Measurements from ENCODE around the gene SAMD10.
"Not testable (repeated sequence)": the region's sequence is repeated elsewhere in the genome, so short reads cannot be mapped to it uniquely, and the experiment has no call there.

Gene SAMD10

DNA sequence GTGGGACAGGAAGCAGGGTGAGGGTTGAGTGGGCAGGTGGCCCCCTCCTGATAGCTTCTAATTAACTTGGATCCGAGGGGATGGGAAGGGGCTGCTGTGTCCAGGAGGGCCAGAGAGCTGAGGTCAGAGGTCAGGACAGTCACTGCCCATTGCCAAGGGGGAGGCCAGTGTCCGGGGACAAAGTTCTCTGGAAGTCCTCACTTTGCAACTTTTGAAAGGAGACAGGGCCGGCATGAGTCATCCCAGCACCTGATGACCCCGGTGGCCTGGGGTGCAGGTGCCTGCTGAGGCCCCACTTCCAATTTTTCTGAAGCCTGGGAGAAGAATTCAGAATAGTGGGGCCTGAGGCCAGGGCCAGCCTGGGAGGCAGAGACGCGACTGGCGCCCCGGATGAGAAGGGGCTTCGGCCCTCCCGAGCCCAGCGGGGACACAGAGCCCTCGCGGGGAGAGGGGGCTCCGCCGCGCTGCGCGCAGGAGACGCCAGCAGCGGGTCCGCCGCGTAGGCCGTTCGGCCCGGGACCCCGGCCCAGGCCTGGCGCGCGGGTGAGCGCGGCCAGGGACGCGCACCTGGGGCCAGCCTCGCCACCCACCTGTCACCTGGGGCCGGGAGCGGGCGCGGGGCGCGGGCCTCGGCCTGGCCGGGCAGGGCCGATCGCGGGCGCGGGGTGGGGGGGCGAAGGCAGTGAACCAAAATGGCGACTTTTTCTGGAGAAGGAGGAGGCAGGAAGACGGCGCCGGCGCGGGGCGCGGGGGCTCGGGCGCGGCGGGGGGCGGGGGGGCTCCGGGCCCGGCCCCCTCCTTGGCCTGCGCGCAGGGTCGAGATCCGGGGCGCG is 10.3 kb downstream of the SAMD10 start:
- no peak for DNase-seq (ENCODE audit: low read depth, low spot score)

DNA sequence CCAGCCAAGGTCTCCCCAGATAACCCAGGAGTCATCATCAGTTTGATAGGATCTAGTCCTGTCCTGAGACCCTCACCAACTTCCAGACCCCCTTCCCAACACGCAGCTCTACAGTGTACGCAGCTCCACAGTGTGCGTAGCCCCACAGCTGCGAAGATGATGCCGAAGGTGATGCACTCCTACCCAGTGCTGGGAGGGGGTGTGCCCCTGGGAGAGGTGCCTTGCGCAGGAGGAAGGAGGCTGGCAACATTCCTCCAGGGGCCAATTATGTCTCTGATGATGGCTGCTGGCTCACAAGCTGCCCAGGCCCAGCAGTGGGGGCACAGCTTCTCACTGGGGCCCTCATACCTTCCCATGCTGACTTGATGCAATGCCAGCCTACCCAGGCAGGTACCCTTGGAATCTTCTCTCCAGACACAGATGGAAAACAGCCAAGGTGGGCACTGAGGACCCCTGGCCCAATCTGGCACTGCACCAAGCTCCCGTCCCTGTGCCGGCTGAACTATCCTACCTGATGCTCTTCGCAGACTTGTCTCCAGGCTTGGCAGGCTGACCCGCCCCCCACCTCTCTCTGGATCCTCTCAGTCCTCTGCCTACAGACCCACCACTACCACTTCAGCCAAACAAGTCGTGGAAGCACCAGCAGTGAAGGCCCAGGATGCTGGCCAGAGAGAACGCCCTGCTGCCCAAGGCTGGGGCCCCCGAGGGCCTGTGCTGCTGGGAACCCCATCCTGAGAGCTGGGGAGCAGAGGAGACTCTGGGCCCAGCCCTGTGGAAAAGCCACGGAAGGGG is 11.1 kb downstream of the SAMD10 start:
- no peak for DNase-seq (ENCODE audit: low read depth, low spot score)

DNA sequence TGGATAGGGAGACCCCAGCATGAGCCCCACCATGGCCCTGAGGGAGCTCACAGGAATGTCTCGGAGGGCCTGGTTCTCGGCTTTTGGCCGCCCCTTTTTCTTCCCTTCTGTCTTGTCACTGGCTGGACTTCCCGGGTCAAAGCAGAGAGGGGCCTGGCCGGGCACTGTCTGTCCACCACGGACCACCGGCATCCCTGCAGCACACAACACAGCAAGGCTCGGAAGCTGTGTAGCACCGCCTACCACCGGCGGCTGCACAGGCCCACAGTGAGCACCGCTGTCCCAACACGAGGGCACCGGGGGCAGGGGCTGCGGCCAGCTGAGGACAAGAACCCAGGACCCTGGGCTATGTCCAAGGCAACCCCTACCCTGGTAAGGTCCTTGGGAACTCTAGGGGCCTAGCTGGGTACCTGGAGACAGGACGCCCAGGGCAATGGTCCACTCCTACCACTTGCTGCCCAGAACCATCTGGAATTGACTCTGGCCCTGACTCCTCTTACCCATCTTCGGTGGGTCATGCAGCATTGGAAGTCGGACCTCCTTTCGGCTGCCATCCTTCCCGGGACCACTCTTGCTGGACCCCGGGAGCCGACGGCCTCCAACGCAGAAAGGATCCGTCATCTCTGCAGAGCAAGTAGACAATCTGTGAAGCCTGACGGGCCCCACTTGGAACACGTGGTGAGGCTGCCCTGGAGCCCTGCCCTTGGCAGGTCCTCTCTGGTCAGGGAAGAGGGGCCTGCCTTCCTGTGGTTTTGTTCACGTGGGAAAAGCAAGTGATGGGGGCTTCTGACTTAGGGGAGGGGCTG is 11.9 kb downstream of the SAMD10 start:
- no peak for DNase-seq (ENCODE audit: low read depth, low spot score)

DNA sequence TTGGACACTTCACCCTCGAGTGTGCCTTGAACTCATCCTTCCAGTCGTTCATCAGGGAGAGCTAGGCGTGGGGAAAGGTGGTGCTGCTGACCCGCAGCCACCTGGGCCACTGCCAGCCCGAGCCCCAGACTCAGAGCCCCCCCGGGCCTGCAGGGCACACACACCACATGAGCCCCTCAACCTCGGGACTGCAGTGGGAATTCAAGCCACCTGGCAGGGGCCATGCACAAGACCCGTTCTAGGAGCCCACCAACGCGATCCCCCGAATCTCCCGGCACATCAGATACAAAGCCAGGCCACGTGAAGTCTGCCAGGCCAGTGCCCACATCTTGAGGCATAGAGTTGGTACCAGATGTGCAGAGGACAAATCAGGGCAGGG is 12.5 kb downstream of the SAMD10 start:
- no peak for DNase-seq (ENCODE audit: low read depth, low spot score)

DNA sequence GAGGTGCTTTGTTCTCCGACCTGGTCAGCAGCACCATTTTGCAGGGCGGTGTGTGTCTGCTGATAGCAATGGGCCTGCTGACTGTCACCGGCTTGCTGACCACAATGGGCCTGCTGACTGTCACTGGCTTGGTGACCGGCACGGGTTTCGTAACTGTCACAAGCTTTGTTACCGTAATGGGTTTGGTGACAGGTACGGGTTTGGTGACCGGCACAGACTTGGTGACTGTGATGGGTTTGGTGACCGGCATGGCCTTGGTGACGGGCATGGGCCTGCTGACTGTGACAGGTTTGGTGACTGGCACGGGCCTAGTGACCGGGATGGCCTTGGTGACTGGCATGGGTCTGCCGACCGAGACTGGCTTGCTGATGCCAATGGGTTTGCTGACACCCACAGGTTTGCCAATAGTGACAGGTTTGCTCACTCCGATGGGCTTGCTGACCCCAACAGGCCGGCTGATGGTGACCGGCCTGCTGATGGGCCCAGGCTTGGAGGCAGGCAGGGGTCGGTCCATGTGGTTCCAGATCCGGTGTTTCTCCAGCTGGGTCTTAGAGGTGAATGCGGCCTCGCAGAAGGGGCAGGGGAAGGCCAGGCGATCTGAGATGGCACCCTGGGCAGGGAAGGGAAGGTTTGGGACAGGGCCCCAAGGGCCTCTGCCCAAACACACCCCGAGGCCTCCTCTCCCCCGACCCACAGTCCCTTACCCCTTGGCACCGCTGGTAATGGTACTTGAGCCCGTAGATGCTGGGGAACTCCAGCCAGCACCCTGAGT is 13.1 kb downstream of the SAMD10 start:
- DNase-seq (ENCODE audit: low read depth, low spot score) = no peak

DNA sequence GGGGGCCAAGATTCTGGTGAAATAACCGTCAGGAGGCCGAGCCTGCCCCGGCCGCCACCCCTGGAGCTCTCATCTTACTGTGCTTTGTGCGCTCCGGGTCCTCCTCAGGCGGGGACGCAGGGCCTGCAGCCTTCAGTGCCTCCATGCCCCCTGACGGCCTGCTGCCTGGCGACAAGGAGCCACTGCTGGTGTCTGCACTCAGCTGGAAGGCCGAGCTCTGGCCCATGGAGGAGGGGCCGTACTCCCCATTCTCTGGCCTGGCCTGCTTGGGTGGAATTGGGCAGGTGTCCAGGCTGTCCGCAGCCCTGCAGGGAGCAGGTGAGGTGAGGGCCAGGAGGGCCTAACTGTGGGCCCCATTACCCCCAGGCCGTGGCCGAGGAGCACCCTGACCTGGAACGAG is 15.0 kb downstream of the SAMD10 start:
- DNase-seq (ENCODE audit: low read depth, low spot score) = no peak

DNA sequence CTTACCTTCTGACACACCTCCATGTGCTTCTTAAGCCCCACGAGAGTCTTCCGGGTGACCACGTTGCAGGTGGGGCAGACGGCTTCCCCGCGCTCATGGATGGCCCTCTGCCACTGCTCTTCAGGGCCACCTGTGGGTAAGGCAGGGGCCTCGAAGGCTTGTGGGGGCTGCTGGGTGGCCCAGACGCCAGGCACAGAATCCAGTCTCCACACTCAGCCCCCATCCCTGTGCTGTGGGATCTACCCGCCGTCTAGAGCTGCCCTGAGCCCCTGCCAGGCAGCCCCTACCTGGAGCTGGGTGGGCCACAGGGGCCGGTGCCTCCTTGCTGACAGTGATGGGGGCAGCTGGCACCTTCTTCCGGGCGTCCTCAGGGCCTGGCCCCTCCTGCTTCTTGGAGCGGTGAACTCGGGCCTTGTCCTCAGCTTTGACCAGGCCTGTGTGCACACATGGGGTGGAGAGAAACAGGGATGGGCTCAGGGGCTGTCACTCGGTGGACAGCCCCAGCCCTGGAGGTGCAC is 15.6 kb downstream of the SAMD10 start:
- no peak for DNase-seq (ENCODE audit: low read depth, low spot score)

DNA sequence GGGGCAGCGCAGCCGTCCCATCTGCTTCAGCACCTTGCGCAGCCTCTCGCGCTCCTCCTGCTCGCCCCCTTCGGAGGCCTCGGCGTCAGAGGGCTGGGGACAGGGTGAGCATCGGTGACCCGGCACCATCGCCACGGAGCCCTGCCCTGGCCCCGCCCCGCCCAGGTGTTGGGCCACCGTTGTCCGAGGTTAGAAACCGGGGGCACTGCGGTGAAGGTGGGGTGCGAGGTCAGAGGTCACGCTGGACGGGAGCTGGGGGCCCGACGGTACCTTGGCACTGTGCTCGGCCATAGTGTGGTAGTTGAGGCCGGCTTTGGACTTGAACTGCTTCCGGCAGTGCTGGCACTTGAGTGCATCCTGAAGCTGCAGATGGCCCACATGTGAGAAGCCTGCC is 16.1 kb downstream of the SAMD10 start:
- DNase-seq (ENCODE audit: low read depth, low spot score) = no peak

DNA sequence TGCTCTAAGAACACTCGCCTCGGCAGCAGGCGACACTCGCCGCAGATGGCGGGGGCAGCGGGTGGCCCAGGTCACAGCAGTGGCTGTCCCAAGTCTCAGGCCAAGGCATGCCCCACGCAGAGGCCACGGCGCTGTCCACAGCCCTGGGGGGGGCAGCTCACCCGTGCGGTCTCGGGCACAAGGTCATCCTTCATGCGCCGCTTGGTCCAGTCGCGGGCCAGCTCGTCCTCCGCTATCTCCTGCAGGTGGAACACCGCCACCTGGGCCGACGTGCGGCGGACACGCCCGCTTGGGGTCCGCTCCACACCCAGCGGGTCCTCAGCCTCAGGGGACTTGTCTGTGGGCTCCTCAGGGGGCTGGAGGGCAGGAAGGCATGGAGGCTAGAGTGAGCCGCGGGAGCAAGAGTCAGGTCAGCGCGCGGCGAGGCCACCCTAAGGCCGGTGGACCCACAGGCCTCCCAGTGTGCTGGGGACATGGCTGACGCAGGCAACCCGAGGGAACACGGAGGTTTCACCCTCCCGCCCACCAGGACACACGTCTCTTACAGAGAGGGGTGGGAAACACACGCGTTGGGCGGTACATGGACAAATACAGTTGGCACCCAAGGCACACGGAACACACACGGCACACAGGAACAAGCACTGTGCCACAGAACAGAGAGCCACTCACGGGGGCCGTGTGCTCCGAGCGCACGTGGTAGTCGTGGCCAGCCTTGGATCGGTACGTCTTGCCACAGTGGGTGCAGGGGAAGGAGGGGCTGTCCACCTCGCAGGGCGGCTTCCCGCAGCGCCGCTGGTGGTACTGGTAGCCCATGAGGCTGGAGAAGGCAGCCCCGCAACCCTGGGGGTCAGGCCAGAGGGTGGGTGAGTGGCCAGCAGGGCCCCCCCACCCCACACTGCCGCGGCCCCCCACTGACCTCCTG is 16.8 kb downstream of the SAMD10 start:
- DNase-seq (ENCODE audit: low read depth, low spot score) = no peak

DNA sequence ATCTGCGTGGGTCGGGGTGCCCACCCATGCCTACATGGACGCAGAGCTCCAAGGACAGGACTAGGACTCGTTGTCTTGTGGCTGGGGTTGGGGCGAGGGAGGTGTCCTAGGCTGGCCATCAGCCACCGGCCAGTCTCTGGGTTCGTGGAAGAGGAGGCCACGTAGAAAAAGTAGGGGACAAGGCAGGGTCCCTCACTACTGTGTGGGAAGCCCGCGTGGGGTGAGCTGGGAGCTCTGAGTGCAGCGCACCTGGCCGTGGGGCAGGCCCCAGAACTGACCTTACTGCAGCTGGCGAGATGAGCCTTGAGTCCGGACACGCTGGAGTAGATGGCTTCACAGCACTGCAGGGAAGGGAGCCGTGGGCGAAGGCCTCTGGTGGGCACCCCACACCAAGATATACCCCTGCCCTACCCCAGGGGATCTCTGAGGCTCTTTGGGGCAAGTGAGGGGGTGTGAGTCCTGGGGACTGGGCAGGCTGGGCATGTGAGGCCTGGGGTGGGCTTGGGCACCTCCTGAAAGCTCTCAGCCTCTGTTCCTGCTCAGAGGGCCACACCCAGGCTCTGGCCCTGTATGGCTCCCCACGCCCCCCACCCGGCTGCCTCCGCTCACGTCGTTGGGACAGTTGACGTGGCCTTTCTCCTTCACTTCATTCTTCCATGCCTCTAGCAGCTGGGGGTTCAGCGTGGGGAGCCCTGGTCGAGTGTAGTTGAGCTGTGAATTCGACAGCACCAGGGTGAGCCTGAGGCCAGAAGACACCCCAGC is 17.6 kb downstream of the SAMD10 start:
- DNase-seq (ENCODE audit: low read depth, low spot score) = no peak

DNA sequence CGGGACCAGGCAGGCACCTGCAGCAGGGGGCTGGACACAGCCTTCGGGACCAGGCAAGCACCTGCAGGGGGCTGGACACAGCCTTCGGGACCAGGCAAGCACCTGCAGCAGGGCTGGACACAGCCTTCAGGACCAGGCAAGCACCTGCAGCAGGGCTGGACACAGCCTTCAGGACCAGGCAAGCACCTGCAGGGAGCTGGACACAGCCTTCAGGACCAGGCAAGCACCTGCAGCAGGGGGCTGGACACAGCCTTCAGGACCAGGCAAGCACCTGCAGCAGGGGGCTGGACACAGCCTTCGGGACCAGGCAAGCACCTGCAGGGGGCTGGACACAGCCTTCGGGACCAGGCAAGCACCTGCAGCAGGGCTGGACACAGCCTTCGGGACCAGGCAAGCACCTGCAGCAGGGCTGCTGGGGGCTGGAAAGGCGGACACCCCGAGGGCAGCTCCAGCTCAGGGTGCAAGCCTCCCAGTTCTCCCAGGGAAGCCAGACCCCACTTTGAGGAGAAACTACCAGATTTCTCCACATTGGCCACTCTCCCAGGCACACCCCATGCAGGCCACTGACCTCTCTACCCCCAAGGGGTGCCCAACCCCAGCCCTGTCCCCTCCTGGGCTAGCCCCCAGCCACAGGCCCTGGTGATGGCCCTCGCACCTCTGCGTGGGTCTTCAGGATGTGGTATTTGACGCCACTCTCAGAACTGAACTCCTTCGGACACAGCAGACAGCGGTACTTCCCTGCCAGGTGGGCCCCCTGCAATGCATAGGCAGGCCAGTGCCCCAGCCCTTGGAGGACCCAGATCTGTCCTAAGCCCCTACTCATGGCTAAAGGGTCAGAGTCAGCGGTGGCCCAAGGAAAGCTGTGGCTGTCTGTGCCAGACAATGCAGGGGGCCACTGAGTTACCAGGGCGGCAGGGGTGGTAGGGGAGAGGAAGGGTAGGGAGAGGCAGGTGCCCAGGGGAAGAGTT is 18.5 kb downstream of the SAMD10 start:
- DNase-seq (ENCODE audit: low read depth, low spot score) = not testable (repeated sequence)

DNA sequence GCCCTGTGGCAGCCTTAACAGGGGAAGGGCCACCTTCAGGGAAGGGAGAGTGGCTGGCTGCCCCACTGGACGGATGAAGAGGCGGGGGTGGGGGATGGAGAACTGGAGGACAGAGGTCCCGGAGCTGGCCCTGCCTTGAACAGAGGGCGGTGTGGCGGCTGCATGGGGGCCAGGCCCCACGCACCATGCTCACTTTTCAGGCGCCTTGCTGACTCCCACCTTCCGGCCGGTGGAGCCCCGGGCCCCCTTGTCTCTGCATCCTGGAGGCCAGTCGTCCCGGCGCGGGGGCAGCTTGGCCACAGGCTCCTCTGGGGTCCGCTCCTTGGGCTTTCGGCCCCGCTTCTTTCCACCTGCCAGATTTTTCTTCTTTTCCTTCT is 19.8 kb downstream of the SAMD10 start:
- no peak for DNase-seq (ENCODE audit: low read depth, low spot score)

DNA sequence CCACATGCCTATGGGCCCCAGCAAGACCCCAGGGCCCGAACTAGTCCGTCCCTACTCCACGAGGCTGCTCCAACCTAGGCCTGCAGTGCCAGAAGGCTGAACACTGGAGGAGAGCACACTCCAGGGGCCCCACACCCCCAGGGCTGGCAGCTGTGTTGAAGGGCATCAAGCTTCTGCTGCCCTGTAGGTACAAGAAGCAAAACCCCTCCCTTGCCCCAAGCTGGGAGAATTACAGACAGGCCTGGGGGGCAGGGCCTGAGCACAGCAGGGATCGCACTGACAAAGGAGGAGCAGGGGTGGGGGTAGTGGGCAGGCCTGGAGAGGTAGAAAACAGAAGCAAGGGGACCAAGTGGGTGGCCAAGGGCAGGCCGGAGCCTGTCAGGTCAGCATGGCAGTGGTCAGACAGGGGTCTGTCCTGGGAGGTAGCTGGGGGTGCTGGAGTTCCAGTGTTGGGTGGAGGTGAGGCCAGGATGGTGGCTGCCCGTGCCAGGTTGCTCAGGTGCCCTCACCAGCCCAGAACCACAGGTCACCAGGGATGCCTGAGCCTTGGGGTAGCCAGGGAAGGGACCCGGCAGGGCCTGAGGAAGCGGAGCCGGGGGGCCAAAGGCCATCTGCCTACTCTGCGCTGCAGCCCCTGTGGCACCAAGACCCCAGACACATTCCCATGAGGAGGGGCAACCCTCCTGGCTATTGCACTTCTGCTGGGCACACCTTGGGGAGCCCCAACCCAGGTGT is 20.3 kb downstream of the SAMD10 start:
- no peak for DNase-seq (ENCODE audit: low read depth, low spot score)

DNA sequence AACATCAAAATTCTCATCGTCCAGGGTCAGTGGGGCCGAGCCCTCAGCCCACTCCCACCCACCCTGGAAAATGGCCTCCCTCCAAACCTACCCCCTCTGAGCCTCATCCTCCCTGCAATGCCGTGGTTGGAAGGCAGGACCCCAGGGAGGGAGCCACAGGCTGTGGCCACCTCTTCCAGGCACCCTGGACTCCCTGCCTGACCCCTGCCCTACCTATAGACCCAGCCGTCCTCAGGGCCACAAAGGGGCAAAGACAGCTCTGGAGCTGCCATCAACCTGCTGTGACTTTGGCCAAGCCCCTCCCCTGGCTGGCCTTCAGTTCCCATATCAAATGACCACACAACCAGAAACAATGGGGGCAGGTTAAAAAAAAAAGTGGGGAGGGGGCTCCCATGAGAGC is 21.0 kb downstream of the SAMD10 start:
- DNase-seq (ENCODE audit: low read depth, low spot score) = no peak

DNA sequence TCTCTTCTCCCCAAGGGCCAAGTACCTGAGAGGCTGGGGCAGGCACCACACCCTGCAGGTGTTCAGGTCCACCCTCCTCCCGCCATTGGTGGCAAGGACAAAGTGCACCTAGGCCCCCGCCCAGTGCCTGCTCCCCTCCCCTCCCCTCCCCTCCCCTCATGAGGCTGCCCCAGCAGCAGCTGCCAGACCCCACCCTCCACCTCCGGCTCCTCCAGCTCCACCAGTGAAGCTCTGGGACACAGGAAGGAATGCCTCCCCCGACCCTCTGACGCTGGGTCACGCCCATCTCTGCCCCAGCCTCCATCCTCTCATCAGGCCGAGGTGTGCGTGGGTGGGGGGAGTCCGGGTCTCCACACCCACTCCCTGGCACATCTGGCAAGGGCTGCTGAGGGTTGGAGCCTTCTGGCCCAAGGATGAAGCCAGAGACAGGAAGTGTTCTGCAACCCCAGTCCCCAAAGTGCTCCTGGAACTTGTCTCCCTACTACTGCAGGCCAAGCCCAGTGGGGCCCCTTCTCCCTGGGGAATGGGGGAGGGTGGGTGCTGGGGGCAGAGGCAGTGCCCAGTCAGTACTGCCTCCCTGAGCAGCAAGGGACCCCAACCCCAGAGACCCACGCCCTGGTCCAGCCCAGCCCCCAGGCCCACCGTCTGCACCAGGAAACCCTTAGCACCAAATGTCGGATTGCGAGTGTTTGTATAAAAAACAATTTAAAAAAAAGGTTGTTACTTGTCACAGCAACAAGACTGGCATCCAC is 21.6 kb downstream of the SAMD10 start:
- no peak for DNase-seq (ENCODE audit: low read depth, low spot score)

DNA sequence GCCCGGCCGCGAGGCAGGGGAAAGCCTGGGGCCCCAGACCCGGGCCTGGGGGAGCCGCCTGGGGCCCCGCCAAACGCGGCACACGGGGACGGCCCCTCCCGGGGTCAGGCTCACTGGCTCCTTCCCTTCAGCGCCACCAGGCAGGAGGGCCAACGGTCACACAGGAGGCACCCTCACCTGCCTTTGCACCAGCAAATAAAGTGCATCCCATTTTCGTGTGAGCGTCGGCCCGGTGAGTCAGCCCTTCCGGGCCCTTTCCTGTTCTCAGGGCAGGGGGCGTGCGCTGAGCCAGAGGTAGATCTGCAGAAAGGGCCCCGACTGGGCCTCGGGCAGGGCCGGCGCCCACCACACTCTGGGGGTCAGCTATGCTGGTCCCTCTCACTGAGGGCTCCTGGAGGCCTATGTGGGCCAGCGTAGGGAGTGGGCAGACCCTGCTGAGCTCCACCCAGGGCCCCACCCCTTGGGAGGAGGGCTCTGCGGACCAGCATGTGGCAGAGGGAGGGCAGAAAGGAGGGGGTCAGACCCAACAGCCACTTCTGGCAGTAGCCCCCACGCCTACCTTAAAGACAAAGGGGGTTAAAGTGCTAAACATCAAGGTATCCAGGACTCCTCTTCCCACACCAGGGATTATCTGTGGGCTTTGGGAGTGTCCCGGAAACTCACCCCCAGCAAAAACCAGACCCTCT is 22.3 kb downstream of the SAMD10 start:
- no peak for DNase-seq (ENCODE audit: low read depth, low spot score)
